GM13977 (cell line): Measurements from ENCODE around the gene YIPF2.
A peak's percentile ranks its signal among the peaks of the same experiment; 100 is the strongest.

Experiments
- DNase-seq: peaks from one replicate; pipeline ENCODE4 v3.0.0; 2012; ENCODE audit warnings: low spot score
- CTCF ChIP-seq: IDR thresholded peaks from 2 replicates; pipeline ENCODE4 v1.5.1; 2012; ENCODE audit warnings: mild to moderate bottlenecking, control low read depth; ENCODE audit not compliant: insufficient read depth; ENCODE audit errors: extremely low read depth, missing control alignments
- in situ Hi-C: fragments of 300-500 bp; cut with MboI; formaldehyde crosslinking; loops from one replicate; pipeline ENCODE4 v1.12.0; 2022; ENCODE audit warnings: low sequenced_read_pairs, low pct_unique_long_range_greater_than_20kb, mixed read lengths, inconsistent platforms; ENCODE audit not compliant: unreplicated experiment

The YIPF2 gene

DNA sequence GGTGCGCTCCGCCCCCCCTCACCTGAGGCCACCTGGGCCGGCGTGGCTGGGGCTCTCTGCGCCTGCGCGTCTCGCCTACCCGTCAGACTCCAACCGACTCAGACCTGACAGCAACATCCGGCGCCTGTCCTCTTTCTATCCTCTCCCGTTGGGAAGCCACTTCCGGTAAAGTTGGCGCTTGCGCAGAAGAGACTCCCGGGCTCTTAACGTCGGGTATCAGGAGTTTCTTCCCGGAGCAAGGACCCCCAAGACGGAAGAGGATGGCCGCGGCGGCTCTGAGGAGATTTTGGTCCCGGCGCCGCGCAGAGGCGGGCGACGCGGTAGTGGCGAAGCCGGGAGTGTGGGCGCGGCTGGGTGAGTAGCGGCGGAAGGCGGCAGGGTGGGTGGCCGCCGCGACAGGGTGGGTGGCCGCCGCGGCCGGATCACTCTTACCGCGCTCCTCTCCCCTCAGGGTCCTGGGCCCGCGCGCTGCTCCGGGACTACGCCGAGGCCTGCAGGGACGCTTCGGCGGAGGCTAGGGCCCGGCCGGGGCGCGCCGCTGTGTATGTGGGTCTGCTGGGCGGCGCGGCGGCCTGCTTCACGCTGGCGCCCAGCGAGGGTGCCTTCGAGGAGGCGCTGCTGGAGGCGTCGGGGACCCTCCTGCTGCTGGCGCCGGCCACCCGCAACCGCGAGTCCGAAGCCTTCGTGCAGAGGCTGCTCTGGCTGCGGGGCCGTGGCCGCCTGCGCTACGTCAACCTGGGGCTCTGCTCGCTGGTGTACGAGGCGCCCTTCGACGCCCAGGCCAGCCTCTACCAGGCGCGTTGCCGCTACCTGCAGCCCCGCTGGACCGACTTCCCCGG lies at the start of gene YIPF2, which contains the start of gene TIMM29:
Gene YIPF2 (minus strand): TSS at position 77 of the 839 bp plus-strand sequence. CDS start 229 bp downstream, outside the sequence.
Gene TIMM29 (plus strand): TSS at position 249 of the 839 bp plus-strand sequence. CDS start 12 bp downstream, at position 261.
- in situ Hi-C loops: no loop called here
- TF ChIP-seq CTCF: no peak
- DNase-seq: peak; percentile 99

GRCh38 chr19:10977742-10978092 lies 49.3 kb upstream of the YIPF2 start:
- no peak for TF ChIP-seq CTCF
- in situ Hi-C loops: no loop called here
- no peak for DNase-seq

GRCh38 chr19:10976131-10976892 lies 47.9 kb upstream of the YIPF2 start:
- in situ Hi-C loops: no loop called here
- no peak for DNase-seq
- TF ChIP-seq CTCF: no peak

GRCh38 chr19:10975374-10976130 lies 47.1 kb upstream of the YIPF2 start:
- in situ Hi-C loops: no loop called here
- TF ChIP-seq CTCF: no peak
- no peak for DNase-seq

- in situ Hi-C loops: no loop called here
- DNase-seq: no peak
- no peak for TF ChIP-seq CTCF
These were observed 42.8 kb upstream of the YIPF2 start for GRCh38 chr19:10971107-10971726.

GRCh38 chr19:10968527-10969135 lies 40.2 kb upstream of the YIPF2 start:
- in situ Hi-C loops: no loop called here
- peak; percentile 19 for DNase-seq
- peak; percentile 10 for TF ChIP-seq CTCF
